ENCODE measurements around the gene FBH1. TPM values are rescaled to one million over a fixed set of nuclear protein-coding genes. Genes with fewer than 3 reads are reported as not detected.

The FBH1 gene
- total and polyA plus RNA-seq, 9 of the 15 experiments (the other 6 are each of a cell fraction or from before 2014, with no cell fraction given): 13.4 to 108 (median 77.8) TPM

- TF ChIP-seq HDAC6 (IDR thresholded peaks at IDR 0.05; ENCODE audit: low read depth, low read length) (no peak), ZKSCAN3 (CRISPR knock-in tag; IDR thresholded peaks at IDR 0.05) (no peak), RBM34 (IDR thresholded peaks at IDR 0.05; ENCODE audit: borderline replicate concordance, insufficient read depth, low read length) (no peak), CHD2 (IDR thresholded peaks at IDR 0.05; ENCODE audit: low read depth, low read length) (no peak), ZNF780A (CRISPR knock-in tag; IDR thresholded peaks at IDR 0.05) (no peak), ZNF277 (CRISPR knock-in tag; IDR thresholded peaks at IDR 0.05; ENCODE audit: borderline replicate concordance) (no peak), ETS1 (conservative IDR thresholded peaks at IDR 0.05; ENCODE audit: control insufficient read depth, low read depth, low read length) (no peak), ZNF766 (CRISPR knock-in tag; conservative IDR thresholded peaks at IDR 0.05) (no peak), CBFA2T3 (IDR thresholded peaks at IDR 0.05) (peak; percentile 90), RBM14 (IDR thresholded peaks at IDR 0.05; ENCODE audit: borderline replicate concordance, insufficient read depth, low read depth, low read length) (no peak), ZFP36 (IDR thresholded peaks at IDR 0.05; ENCODE audit: low read depth, low read length, partially characterized antibody) (no peak), PHB (CRISPR knock-in tag; IDR thresholded peaks at IDR 0.05) (no peak), ZBTB5 (IDR thresholded peaks at IDR 0.05) (no peak), CBFB (CRISPR knock-in tag; IDR thresholded peaks at IDR 0.05) (no peak), NR4A1 (CRISPR knock-in tag; IDR thresholded peaks at IDR 0.05) (no peak), NR4A1 (tag; IDR thresholded peaks at IDR 0.05) (no peak), DLX4 (CRISPR knock-in tag; IDR thresholded peaks at IDR 0.05) (no peak), ZNF217 (CRISPR knock-in tag; IDR thresholded peaks at IDR 0.05) (no peak)
- TF ChIP-seq, protein P1, sequence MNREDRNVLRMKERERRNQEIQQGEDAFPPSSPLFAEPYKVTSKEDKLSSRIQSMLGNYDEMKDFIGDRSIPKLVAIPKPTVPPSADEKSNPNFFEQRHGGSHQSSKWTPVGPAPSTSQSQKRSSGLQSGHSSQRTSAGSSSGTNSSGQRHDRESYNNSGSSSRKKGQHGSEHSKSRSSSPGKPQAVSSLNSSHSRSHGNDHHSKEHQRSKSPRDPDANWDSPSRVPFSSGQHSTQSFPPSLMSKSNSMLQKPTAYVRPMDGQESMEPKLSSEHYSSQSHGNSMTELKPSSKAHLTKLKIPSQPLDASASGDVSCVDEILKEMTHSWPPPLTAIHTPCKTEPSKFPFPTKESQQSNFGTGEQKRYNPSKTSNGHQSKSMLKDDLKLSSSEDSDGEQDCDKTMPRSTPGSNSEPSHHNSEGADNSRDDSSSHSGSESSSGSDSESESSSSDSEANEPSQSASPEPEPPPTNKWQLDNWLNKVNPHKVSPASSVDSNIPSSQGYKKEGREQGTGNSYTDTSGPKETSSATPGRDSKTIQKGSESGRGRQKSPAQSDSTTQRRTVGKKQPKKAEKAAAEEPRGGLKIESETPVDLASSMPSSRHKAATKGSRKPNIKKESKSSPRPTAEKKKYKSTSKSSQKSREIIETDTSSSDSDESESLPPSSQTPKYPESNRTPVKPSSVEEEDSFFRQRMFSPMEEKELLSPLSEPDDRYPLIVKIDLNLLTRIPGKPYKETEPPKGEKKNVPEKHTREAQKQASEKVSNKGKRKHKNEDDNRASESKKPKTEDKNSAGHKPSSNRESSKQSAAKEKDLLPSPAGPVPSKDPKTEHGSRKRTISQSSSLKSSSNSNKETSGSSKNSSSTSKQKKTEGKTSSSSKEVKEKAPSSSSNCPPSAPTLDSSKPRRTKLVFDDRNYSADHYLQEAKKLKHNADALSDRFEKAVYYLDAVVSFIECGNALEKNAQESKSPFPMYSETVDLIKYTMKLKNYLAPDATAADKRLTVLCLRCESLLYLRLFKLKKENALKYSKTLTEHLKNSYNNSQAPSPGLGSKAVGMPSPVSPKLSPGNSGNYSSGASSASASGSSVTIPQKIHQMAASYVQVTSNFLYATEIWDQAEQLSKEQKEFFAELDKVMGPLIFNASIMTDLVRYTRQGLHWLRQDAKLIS (CRISPR knock-in tag; IDR thresholded peaks at IDR 0.05): no peak
- TF ChIP-seq, protein P2, sequence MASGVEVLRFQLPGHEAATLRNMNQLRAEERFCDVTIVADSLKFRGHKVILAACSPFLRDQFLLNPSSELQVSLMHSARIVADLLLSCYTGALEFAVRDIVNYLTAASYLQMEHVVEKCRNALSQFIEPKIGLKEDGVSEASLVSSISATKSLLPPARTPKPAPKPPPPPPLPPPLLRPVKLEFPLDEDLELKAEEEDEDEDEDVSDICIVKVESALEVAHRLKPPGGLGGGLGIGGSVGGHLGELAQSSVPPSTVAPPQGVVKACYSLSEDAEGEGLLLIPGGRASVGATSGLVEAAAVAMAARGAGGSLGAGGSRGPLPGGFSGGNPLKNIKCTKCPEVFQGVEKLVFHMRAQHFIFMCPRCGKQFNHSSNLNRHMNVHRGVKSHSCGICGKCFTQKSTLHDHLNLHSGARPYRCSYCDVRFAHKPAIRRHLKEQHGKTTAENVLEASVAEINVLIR (CRISPR knock-in tag; IDR thresholded peaks at IDR 0.05): no peak
Measured at GRCh38 chr10:5894873-5895272, 4.8 kb downstream of the FBH1 start (continued).

Data from K562 (cell line).